Body of pancreas (tissue), 4 donors: ENCODE results near the gene TICAM2.

Experiments used
- CTCF ChIP-seq, 7 experiments: fragments of 450-650 bp in 4 of 7; fragments of 200-600 bp in 3 of 7; sonication (generic) in 3 of 7; IDR thresholded peaks; one replicate each; pipeline ENCODE4 v1.5.1; 2016 to 2019; ENCODE audit warnings: antibody characterized with exemption in 7 of 7
- POLR2A ChIP-seq, 3 donors: fragments of 450-650 bp; IDR thresholded peaks; one replicate each; pipeline ENCODE4 v1.6.1; 2016; ENCODE audit warnings: antibody characterized with exemption in 3 of 3, mild to moderate bottlenecking in 2 of 3

GRCh38 chr5:115557667-115558387 lies 44.5 kb downstream of the TICAM2 start:
- TF ChIP-seq CTCF (IDR thresholded peaks at IDR 0.05) (peak in 1 of 7 experiments; percentile 3), POLR2A (IDR thresholded peaks at IDR 0.05) (peak in 1 of 3 donors; percentile 29)
